ENCODE measurements around the gene P3H1.

GRCh38 chr1:42759114-42759513 lies 7.7 kb downstream of the P3H1 start:
- TF ChIP-seq CTCF (conservative IDR thresholded peaks at IDR 0.05 in 1 of 2, IDR thresholded peaks at IDR 0.05 in 1 of 2; ENCODE audit: extremely low read depth in 1 of 2, insufficient read depth in 1 of 2, low read depth in 1 of 2, low read length in 2 of 2) (no peak), EZH2 (IDR thresholded peaks at IDR 0.05; ENCODE audit: borderline replicate concordance, low read length) (no peak)

All from mammary epithelial cell (primary cell).